GM12874 (cell line): ENCODE results near the gene IGFBP4.

Source experiments
- CTCF ChIP-seq: IDR thresholded peaks from 2 replicates; pipeline ENCODE4 v1.5.1; 2011; ENCODE audit warnings: low read depth, mild to moderate bottlenecking, control low read depth, low read length, moderate library complexity; ENCODE audit not compliant: insufficient read depth

The IGFBP4 gene

GRCh38 chr17:40472733-40473452 is 29.6 kb downstream of the IGFBP4 start:
- TF ChIP-seq CTCF: no peak

GRCh38 chr17:40473573-40474365 is 30.5 kb downstream of the IGFBP4 start:
- TF ChIP-seq CTCF: no peak

GRCh38 chr17:40474419-40475002 is 31.3 kb downstream of the IGFBP4 start:
- TF ChIP-seq CTCF: no peak

GRCh38 chr17:40475234-40475908 is 32.1 kb downstream of the IGFBP4 start:
- TF ChIP-seq CTCF: no peak

GRCh38 chr17:40477796-40478195 is 34.5 kb downstream of the IGFBP4 start:
- no peak for TF ChIP-seq CTCF

- no peak for TF ChIP-seq CTCF
Observed at GRCh38 chr17:40478486-40478885, 35.2 kb downstream of the IGFBP4 start.
